ENCODE measurements around the gene SLC27A4. TPM values are rescaled to one million over a fixed set of nuclear protein-coding genes. Genes with fewer than 3 reads are reported as not detected.
A peak's percentile ranks its signal among the peaks of the same experiment; 100 is the strongest.

Gene SLC27A4
- total RNA-seq, 1 experiment from 2014 or later, result 31.1 TPM

DNA sequence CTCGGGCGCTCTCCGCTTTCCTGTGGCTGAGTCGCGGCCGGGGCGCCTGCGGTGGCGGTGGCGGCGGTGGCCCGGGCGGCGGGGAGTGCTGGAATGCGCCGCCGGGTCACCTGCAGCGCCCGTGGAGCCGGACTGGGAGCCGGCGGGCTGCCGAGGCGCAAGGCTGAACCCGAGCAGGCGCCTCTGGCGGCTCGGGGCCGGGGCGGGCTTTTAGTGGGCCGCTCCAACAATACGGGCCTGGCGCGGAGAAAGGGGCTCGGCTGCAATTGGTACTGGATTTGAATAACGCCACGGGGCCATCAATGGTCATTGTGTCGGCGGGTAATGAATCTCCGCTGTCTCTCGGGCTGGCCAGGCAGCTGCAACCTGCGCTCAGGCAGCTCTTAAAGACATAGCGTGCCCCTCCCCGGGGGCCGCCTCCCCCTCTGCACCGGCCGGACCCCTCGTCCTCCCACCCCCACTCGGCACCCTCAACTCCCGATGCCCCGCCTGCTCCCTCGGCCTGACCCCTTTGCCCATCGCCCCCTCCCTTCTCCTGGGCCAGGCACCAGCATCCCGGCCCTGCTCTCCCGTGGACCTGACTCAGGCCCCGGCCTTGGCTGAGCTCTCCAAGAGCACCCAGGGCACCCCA lies 52.9 kb downstream of the SLC27A4 start:
- no peak for DNase-seq
- no peaks in the 10 kb centered on the region for H3K9me3 ChIP-seq
- peaks cover 14% of the 10 kb centered on the region for H3K27me3 ChIP-seq
- H3K4me3 ChIP-seq, result no peak overlapping the region
- H3K36me3 ChIP-seq, result peaks cover 3% of the 10 kb centered on the region; the same call in 1 of the 2 replicates

- Histone ChIP-seq H3K27me3 (peaks cover 14% of the 10 kb centered on the region), H3K36me3 (no peaks in the 10 kb centered on the region), H3K9me3 (no peaks in the 10 kb centered on the region), H3K4me3 (no peak overlapping the region)
- no peak for DNase-seq
These were observed 53.6 kb downstream of the SLC27A4 start for GRCh38 chr9:128393970-128394369.

DNA sequence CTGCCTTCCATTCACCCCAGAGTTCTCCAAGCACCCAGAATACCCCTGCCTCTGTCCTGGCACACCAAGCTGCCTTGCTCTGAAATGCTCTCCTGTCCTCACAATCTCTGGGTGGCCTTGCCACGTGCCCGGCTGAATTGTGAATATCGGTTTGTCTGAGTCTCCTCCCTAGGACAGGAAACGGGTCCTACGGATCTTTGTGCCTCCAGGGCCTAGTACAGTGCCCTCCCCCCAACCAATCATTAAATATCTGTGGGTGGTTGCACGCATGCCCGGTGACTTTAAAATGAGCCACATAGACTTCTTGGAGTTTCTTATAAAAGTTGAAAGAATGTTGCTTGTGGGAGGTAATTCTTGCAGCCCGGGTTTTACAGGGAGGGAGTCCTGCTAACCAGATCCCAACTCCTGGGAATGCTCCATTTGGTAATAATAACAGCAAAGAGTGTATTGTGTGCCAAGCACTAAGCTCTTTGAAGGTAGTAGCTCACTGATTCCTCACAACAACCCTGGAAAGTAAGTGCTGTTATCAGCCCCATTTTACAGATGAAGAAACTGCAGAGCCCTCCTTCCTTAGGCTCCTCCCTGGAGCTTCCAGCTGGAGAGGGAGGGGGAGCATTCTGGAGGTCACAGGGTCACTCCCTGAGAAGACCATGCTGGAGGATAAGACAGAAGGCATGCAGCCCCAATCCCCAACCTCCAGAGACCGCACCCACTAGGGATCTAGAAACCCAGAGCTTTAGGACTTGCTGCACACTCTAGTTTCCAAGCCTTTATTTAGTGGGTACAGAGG lies 54.2 kb downstream of the SLC27A4 start:
- no peaks in the 10 kb centered on the region for H3K9me3 ChIP-seq
- H3K36me3 ChIP-seq, result no peaks in the 10 kb centered on the region
- H3K27me3 ChIP-seq, result peaks cover 14% of the 10 kb centered on the region
- DNase-seq, result no peak
- H3K4me3 ChIP-seq, result no peak overlapping the region

DNA sequence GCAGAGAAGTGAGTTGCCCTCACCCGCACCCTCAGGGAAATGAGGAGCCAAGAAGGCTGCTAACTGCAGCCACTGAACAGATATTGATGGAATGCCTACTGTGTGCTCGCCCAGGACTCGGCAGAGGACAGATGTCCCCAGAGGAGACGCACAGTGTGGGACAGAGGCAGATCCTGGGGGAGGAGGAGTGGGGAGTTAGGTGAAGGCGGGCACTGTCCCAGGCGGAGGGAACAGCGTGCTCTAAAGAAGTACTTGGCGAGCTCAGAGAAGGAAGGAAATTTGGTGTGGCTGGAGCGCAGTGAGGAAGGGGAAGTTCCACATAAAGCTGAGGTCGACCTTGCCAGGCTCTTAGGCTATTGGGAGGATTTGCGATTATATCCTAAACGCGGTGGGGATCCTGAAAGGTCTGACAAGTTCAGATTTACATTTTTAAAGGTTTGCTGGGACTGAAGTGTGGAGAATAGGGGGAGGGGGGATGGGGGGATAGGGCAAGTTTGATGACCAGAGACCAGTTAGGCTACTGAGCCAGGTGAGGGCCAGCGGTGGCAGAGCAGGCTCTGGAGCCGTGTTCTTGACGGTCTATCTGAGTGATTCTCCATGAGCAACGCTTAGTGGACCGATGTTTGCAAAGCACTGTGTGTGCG lies 56.8 kb downstream of the SLC27A4 start:
- H3K27me3 ChIP-seq, result peaks cover 14% of the 10 kb centered on the region
- no peak overlapping the region for H3K4me3 ChIP-seq
- H3K36me3 ChIP-seq, result no peaks in the 10 kb centered on the region
- H3K9me3 ChIP-seq, result no peaks in the 10 kb centered on the region
- no peak for DNase-seq

- DNase-seq, result no peak
- H3K36me3 ChIP-seq, result no peaks in the 10 kb centered on the region
- H3K4me3 ChIP-seq, result no peak overlapping the region
- peaks cover 14% of the 10 kb centered on the region for H3K27me3 ChIP-seq
- no peaks in the 10 kb centered on the region for H3K9me3 ChIP-seq
These were observed 57.5 kb downstream of the SLC27A4 start for GRCh38 chr9:128397831-128398230.

DNA sequence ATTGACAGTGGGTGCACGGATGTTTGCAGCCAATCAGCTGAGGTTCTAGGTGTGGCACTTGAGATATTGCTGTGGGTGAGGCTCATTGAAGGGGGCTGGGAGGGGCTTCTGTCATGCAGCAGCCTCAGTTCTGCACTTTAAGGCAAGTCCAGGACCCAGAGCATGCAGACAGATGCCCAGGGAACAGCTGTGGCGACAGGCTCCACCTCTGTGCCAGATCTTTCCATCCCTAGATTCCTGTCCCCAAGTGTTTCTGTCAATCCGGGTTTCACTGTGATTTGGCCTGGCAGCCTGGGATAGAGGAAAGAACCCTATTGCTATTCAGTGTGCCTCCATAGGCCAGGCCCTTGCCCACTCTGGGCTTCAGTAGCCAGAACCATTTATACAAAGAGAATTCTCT lies 59.5 kb downstream of the SLC27A4 start:
- no peaks in the 10 kb centered on the region for H3K36me3 ChIP-seq
- H3K27me3 ChIP-seq, result peaks cover 14% of the 10 kb centered on the region
- no peak for DNase-seq
- H3K4me3 ChIP-seq, result no peak overlapping the region
- H3K9me3 ChIP-seq, result no peaks in the 10 kb centered on the region

GRCh38 chr9:128404560-128404959 lies 64.2 kb downstream of the SLC27A4 start:
- no peak for DNase-seq
- Histone ChIP-seq H3K27me3 (no peaks in the 10 kb centered on the region), H3K9me3 (no peaks in the 10 kb centered on the region), H3K36me3 (no peaks in the 10 kb centered on the region), H3K4me3 (no peak overlapping the region)

DNA sequence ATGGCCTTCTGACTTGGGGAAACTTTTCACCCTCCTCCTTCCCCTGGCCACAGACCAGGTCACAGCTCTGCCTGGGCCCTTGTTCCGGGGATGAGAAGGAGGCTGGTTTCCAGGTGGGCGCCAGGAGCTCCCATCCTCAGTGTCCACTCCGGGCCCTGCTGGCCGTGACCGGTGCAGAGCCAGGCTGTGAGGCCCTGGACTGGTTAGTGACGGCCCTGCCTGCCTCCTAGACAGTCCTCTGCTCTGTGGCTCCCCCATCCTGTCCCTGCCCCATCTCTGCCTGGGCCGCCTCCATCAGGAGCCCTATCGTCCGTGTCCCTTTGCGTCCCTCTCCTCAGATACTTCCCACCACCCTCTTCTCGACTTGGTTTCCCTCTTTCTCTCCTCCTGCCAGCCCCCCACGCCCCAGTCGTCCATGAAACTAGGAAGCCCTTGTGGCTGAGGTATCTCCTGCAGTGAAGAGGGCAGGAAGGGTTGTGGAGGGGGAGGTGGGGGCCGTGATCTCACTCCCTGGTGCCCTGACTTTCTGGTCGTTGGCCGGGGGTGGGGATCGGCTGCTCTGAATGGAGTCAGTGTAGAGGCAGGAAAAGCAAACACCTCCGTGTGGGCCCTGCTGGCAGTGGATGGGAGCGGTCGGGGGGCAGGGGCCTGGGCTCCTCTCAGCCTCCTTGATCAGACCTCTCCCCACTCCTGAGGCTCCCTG lies 64.9 kb downstream of the SLC27A4 start:
- Histone ChIP-seq H3K36me3 (no peaks in the 10 kb centered on the region), H3K4me3 (no peak overlapping the region), H3K9me3 (no peaks in the 10 kb centered on the region), H3K27me3 (no peaks in the 10 kb centered on the region)
- DNase-seq, result no peak

DNA sequence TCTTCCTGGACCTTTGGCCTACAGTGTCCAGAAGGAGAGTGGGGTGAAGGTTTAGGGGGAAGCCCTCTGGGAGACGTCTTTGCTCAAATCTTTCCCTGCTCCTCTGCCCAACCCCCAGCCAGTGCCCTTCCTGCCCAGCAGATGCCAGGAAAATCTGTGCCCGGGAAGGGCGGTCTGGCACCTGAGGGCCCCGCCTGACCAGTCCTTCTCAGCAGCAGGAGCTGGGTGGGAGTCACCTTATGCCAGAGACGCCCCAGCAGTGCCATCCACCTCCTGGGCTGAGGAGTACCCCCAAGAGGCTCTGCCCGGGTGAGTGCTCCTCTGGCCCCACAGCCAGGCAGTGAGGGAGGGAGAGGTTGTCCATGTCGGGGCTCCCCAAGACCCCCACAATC lies 65.4 kb downstream of the SLC27A4 start:
- H3K9me3 ChIP-seq, result no peaks in the 10 kb centered on the region
- H3K4me3 ChIP-seq, result no peak overlapping the region
- H3K36me3 ChIP-seq, result no peaks in the 10 kb centered on the region
- DNase-seq, result no peak
- H3K27me3 ChIP-seq, result no peaks in the 10 kb centered on the region

GRCh38 chr9:128406848-128407391 lies 66.6 kb downstream of the SLC27A4 start:
- DNase-seq, result no peak
- H3K9me3 ChIP-seq, result no peaks in the 10 kb centered on the region
- H3K36me3 ChIP-seq, result no peaks in the 10 kb centered on the region
- H3K4me3 ChIP-seq, result no peak overlapping the region
- no peaks in the 10 kb centered on the region for H3K27me3 ChIP-seq

DNA sequence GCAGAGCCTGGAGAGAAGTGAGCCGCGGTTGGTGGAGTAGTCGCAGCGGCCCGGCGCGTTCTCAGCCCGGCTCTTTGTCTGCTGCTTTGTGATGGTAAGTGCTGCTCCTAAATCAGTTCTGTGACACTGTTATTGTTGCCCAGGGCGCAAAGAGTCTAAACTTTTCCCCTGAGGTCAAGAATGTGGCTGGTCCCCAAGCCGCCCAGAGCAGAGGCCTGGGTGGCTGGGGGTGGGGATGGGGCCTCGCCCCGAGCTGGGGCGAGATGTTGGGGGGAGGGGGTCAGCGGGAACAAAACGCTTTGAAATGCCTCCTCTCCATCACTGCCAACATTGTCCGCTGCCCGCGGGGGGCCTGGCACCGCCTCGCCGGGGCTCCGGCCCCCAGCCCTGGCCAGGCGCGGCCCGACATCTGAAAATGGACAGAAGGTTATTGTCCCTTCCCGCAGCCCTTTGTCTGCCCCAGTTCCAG lies 68.7 kb downstream of the SLC27A4 start:
- Histone ChIP-seq H3K9me3 (no peaks in the 10 kb centered on the region), H3K4me3 (no peak overlapping the region), H3K36me3 (no peaks in the 10 kb centered on the region), H3K27me3 (no peaks in the 10 kb centered on the region)
- no peak for DNase-seq

DNA sequence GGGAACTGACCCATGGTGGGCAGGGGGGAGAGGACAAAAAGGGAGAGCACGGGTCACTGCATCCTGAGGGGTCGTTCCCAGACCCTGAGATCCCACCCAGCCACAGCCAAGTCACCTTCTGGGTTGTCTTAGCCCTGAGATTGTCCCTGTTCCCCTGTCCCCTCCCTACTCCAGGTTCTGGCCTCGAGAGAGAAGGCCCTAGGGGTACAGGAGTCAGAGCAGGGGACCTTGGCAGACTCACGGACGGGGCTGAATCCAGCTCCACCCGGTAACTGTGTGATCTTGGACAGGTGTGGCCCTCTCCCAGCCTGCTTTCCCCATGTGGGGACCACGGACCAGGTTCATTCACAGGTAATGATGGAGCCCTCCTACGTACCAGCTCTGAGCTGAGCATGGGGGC lies 69.1 kb downstream of the SLC27A4 start:
- no peak overlapping the region for H3K4me3 ChIP-seq
- no peaks in the 10 kb centered on the region for H3K9me3 ChIP-seq
- H3K27me3 ChIP-seq, result no peaks in the 10 kb centered on the region
- no peak for DNase-seq
- no peaks in the 10 kb centered on the region for H3K36me3 ChIP-seq

DNA sequence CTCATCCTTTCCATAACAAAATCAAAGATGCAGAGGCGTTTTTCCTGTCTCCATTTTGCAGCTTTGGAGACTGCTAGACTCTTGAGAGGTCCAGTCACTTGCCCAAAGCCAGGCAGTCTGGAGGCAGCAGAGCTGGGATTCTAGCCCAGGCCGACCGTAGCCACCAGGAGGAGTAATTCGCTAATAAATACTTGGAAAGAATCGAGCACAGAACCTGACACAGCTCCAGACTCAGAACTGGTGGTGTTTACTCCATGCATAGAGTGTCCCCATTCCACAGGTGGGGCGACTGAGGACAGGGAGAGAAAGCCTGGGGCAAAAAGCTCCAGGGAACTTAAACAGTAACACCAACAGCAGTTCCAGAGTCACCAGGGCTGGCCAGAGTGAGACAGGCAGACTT lies 69.7 kb downstream of the SLC27A4 start:
- H3K9me3 ChIP-seq, result no peaks in the 10 kb centered on the region
- peak; percentile 28 for DNase-seq
- H3K4me3 ChIP-seq, result no peak overlapping the region
- H3K27me3 ChIP-seq, result no peaks in the 10 kb centered on the region
- no peaks in the 10 kb centered on the region for H3K36me3 ChIP-seq

Other genes with a start within 250 kb of the SLC27A4 start
- gene PTGES2, start 212.8 kb upstream of the SLC27A4 start, total RNA-seq (2014; rRNA removed; shearing (Covaris generic); ENCODE audit: low replicate concordance), result 114 and 120 TPM in 2 replicates
- gene LCN2, start 191.1 kb upstream of the SLC27A4 start, total RNA-seq (2014; rRNA removed; shearing (Covaris generic); ENCODE audit: low replicate concordance), result not detected in 2 replicates
- gene BBLN, start 180.3 kb upstream of the SLC27A4 start, total RNA-seq (2014; rRNA removed; shearing (Covaris generic); ENCODE audit: low replicate concordance), result 37.3 and 57.0 TPM in 2 replicates
- 5.4 and 12.2 TPM in 2 replicates for gene CIZ1, start 149.0 kb upstream of the SLC27A4 start, total RNA-seq (2014; rRNA removed; shearing (Covaris generic); ENCODE audit: low replicate concordance)
- gene DNM1, start 137.1 kb upstream of the SLC27A4 start, total RNA-seq (2014; rRNA removed; shearing (Covaris generic); ENCODE audit: low replicate concordance), result 0.20 and 0.30 TPM in 2 replicates
- 51.0 and 70.3 TPM in 2 replicates for gene GOLGA2, start 64.5 kb upstream of the SLC27A4 start, total RNA-seq (2014; rRNA removed; shearing (Covaris generic); ENCODE audit: low replicate concordance)
- 24.1 and 42.3 TPM in 2 replicates for gene SWI5, start 64.3 kb upstream of the SLC27A4 start, total RNA-seq (2014; rRNA removed; shearing (Covaris generic); ENCODE audit: low replicate concordance)
- 12.3 and 26.9 TPM in 2 replicates for gene TRUB2, start 18.1 kb upstream of the SLC27A4 start, total RNA-seq (2014; rRNA removed; shearing (Covaris generic); ENCODE audit: low replicate concordance)
- gene COQ4, start 17.7 kb upstream of the SLC27A4 start, total RNA-seq (2014; rRNA removed; shearing (Covaris generic); ENCODE audit: low replicate concordance), result 18.7 and 36.6 TPM in 2 replicates
- gene URM1, start 30.8 kb downstream of the SLC27A4 start, total RNA-seq (2014; rRNA removed; shearing (Covaris generic); ENCODE audit: low replicate concordance), result 98.8 and 101 TPM in 2 replicates
- 8.9 and 10.4 TPM in 2 replicates for gene CERCAM, start 80.3 kb downstream of the SLC27A4 start, total RNA-seq (2014; rRNA removed; shearing (Covaris generic); ENCODE audit: low replicate concordance)
- gene ODF2, start 115.5 kb downstream of the SLC27A4 start, total RNA-seq (2014; rRNA removed; shearing (Covaris generic); ENCODE audit: low replicate concordance), result 28.3 and 46.9 TPM in 2 replicates
- 58.5 and 60.3 TPM in 2 replicates for gene GLE1, start 164.2 kb downstream of the SLC27A4 start, total RNA-seq (2014; rRNA removed; shearing (Covaris generic); ENCODE audit: low replicate concordance)
- 82.6 and 111 TPM in 2 replicates for gene SPTAN1, start 212.1 kb downstream of the SLC27A4 start, total RNA-seq (2014; rRNA removed; shearing (Covaris generic); ENCODE audit: low replicate concordance)